ENCODE data around the gene SPNS3.

The SPNS3 gene

DNA sequence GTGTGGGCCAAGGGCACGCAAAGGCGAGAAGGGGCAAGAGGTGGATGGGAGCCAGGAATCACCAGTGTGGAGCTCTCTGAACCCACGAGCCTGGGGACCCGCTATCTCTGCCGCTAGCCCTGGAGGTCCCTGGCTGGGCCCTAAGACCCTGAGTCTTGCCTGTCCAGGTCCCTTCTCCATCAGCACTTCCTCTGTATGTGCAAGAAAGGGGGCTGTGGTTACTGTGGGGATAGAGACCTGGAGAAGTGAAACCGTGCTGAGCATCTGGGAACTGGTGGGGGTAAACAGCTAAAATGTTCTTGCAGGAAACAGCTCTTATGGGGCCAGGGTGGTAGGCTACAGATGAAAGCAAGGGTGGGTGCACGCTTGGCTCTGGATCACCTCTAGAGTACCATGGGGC lies 3.1 kb downstream of the SPNS3 start:
- no peak for DNase-seq (ENCODE audit: low read depth, low spot score)
- ChIA-PET POLR2A (no interaction called here), CTCF (interaction anchor here (0.8 to 0.9 kb wide), 2 partner anchors 16 to 20 kb away, joined by 3 to 8 read pairs; no protein-coding TSS in a partner anchor)
- H3K4me3 ChIP-seq (ENCODE audit: low read depth, low read length) = no peak overlapping the region
- TF ChIP-seq, protein P1, sequence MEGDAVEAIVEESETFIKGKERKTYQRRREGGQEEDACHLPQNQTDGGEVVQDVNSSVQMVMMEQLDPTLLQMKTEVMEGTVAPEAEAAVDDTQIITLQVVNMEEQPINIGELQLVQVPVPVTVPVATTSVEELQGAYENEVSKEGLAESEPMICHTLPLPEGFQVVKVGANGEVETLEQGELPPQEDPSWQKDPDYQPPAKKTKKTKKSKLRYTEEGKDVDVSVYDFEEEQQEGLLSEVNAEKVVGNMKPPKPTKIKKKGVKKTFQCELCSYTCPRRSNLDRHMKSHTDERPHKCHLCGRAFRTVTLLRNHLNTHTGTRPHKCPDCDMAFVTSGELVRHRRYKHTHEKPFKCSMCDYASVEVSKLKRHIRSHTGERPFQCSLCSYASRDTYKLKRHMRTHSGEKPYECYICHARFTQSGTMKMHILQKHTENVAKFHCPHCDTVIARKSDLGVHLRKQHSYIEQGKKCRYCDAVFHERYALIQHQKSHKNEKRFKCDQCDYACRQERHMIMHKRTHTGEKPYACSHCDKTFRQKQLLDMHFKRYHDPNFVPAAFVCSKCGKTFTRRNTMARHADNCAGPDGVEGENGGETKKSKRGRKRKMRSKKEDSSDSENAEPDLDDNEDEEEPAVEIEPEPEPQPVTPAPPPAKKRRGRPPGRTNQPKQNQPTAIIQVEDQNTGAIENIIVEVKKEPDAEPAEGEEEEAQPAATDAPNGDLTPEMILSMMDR (IDR thresholded peaks at IDR 0.05; ENCODE audit: insufficient read depth, low read length, missing control alignments) = no peak

DNA sequence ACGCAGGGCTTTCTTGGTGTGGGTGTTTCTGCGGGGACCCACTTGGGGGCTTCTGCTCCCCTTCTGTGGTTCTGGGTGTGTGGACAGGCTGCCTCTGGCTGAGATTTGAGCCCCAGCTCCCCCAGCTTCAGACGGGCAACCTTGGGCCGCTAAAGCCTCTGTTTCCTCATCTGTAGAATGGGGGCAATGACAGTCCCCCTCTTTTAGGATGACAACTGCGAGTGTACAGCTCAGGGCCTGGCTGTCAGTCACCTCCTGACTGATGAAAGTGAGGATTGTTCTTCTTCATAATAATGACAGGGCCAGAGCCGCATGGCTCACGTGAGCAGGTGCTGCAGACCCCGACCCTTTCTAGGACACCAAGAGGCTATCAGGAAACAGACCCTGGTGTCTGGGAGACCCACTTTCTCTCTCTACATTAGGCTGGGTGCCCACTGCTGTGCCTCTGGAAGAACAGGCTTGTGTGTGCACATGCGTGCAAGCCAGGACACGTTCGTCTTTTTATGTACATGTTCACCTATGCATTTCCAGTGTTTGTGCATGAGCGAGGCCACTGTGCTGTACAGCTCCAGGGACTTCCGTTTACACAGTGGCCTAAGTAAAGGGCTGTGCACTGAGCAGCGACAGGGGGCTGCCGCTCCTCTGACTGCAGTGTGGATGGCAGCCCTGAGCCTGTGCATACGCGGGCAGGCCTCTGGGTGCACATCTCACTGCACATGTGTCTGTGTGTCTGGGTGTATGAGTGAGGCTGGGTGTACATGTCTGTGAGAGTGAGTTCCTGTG lies 4.6 kb downstream of the SPNS3 start:
- ChIA-PET CTCF (interaction anchor here (0.8 kb wide), 1 partner anchor 18 kb away, joined by 3 read pairs; no protein-coding TSS in a partner anchor), POLR2A (no interaction called here)
- TF ChIP-seq, protein P1 (IDR thresholded peaks at IDR 0.05; ENCODE audit: insufficient read depth, low read length, missing control alignments) = no peak

DNA sequence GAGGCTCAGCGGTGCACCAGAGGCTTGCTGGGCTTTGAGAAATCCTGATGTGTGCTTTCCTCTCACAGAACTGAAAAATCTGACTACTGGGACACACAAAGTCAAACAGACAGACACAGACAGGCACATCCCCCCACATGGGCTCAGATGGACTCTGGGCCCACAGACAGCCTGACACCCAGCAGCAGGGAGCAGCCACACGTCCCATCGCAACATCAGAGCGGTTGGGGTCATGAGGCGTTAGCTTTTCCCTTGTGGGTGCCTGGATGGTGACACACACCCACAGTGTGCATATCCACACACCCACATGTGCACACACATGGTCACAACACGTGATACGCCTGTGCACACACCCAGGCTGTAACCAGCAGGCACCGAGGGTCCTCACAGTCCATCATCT lies 6.3 kb downstream of the SPNS3 start:
- TF ChIP-seq, protein P1 (IDR thresholded peaks at IDR 0.05; ENCODE audit: insufficient read depth, low read length, missing control alignments) = no peak
- no peak for DNase-seq (ENCODE audit: low read depth, low spot score)
- POLR2A ChIA-PET = no interaction called here
- H3K4me3 ChIP-seq (ENCODE audit: low read depth, low read length) = no peak overlapping the region
- CTCF ChIA-PET = interaction anchor here (1.2 kb wide), 1 partner anchor 19 kb away, joined by 7 read pairs; no protein-coding TSS in a partner anchor

More for the DNA sequence above, 4.6 kb downstream of the SPNS3 start:
- DNase-seq (ENCODE audit: low read depth, low spot score) = no peak
- no peak overlapping the region for H3K4me3 ChIP-seq (ENCODE audit: low read depth, low read length)

DNA sequence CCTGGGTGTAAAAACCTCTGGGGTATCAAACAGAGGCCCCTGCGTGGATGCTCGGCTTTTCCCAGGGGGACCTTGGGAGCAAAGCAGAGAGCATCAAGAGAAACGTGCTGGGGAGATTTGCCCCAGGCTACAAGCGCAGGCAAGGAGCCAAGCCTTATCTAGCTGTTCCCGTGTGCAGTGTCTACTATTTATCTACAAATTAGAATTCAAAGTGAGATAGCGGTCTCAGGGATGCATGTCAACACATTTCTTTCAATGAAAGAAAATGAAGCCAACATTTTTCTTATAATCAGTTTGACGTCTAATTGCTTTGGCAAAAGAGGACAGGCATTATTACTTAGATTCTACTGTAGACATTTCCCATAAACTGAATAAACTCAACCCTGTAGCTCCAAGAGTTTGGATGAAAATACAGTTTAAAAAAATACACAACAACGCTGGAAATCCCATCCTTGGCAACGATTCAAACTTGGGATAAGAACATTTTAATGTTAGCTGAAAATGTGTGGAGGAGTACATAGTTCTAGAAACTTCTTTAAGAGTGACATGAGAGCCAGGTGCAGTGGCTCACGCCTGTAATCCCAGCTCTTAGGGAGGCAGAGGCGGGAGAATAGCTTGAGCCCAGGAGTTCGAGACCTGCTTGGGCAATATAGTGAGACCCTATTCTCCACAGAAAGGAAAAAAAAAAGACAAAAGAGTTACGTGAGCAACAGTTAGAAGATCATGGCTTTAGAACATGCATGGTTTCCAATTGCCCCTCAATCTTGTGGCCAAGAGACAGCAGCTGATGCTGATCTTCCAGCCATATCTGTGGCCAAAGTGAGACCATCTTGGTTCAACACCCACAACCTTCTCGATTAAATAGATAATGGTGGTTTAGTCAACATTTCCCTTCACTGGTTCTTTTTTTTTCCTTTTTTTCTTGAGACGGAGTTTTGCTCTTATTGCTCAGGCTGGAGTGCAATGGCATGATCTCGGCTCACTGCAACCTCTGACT lies 7.2 kb downstream of the SPNS3 start:
- H3K4me3 ChIP-seq (ENCODE audit: low read depth, low read length) = no peak overlapping the region
- no peak for DNase-seq (ENCODE audit: low read depth, low spot score)
- POLR2A ChIA-PET = no interaction called here
- TF ChIP-seq, protein P1 (IDR thresholded peaks at IDR 0.05; ENCODE audit: insufficient read depth, low read length, missing control alignments) = no peak
- CTCF ChIA-PET = interaction anchor here (1.2 kb wide), 1 partner anchor 20 kb away, joined by 7 read pairs; no protein-coding TSS in a partner anchor

DNA sequence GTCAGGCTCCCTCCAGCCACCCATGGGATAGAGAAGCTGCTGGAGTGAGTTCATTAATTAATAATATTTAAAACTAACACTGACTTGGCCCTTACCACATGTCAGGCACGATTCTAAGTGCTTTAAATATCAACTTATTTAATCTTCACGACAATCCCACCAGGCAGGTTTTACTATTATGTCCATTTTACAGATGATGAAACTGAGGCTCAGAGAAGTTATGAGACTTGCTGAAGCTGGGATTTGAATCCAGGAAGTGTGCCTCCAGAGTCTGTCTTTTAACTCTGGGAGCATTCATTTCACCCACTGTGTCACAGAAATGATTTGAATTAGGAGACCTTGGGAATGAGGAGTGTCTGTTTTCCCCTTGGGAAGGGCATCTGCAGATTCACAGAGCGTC lies 8.8 kb downstream of the SPNS3 start:
- TF ChIP-seq, protein P1 (IDR thresholded peaks at IDR 0.05; ENCODE audit: insufficient read depth, low read length, missing control alignments) = no peak
- CTCF ChIA-PET = no interaction called here

More for the DNA sequence above, 8.8 kb downstream of the SPNS3 start:
- POLR2A ChIA-PET = no interaction called here
- no peak for DNase-seq (ENCODE audit: low read depth, low spot score)
- H3K4me3 ChIP-seq (ENCODE audit: low read depth, low read length) = no peak overlapping the region

All from AG04449 (cell line).